Loucy (cell line): ENCODE measurements around the gene SPEF2.
"Not testable (repeated sequence)": the region's sequence is repeated elsewhere in the genome, so short reads cannot be mapped to it uniquely, and the experiment has no call there.

Experiments
- H2AFZ ChIP-seq: fragments of 200-600 bp; sonication (generic); 2 replicates; pipeline ENCODE4 v1.6.0; 2016; ENCODE audit warnings: antibody characterized with exemption, mild to moderate bottlenecking, low read length, moderate library complexity
- H3F3A ChIP-seq: fragments of 200-600 bp; 2 replicates; pipeline ENCODE4 v1.6.0; 2016; ENCODE audit warnings: antibody characterized with exemption, low read depth, mild to moderate bottlenecking
- H3K27me3 ChIP-seq: fragments of 200-600 bp; sonication (generic); 2 replicates; pipeline ENCODE4 v1.6.1; 2014; ENCODE audit warnings: low read length, mild to moderate bottlenecking; ENCODE audit not compliant: insufficient read depth, poor library complexity, severe bottlenecking
- H3K36me3 ChIP-seq: fragments of 200-600 bp; sonication (generic); 2 replicates; pipeline ENCODE4 v1.6.1; 2016; ENCODE audit warnings: low read length; ENCODE audit not compliant: insufficient read depth
- H3K4me1 ChIP-seq: fragments of 200-600 bp; sonication (generic); 2 replicates; pipeline ENCODE4 v1.5.1; 2014; ENCODE audit warnings: low read length, mild to moderate bottlenecking; ENCODE audit not compliant: insufficient read depth, poor library complexity, severe bottlenecking
- H3K4me2 ChIP-seq: fragments of 200-600 bp; sonication (generic); 2 replicates; pipeline ENCODE4 v1.6.0; 2014; ENCODE audit warnings: antibody characterized with exemption, low read length, low read depth, mild to moderate bottlenecking; ENCODE audit not compliant: poor library complexity, severe bottlenecking
- H3K4me3 ChIP-seq: fragments of 200-600 bp; sonication (generic); 2 replicates; pipeline ENCODE4 v1.5.1; 2014; ENCODE audit warnings: low read length, mild to moderate bottlenecking, mixed read lengths; ENCODE audit not compliant: poor library complexity, severe bottlenecking
- H3K79me2 ChIP-seq: fragments of 200-600 bp; sonication (generic); 2 replicates; pipeline ENCODE4 v1.6.1; 2014; ENCODE audit warnings: low read length; ENCODE audit not compliant: insufficient read depth
- H3K9ac ChIP-seq: fragments of 200-600 bp; sonication (generic); 2 replicates; pipeline ENCODE4 v1.6.0; 2014; ENCODE audit warnings: mild to moderate bottlenecking, low read depth, low read length, moderate library complexity; ENCODE audit not compliant: poor library complexity, severe bottlenecking
- H3K9me2 ChIP-seq: fragments of 200-600 bp; sonication (generic); replicated peaks from 2 replicates; pipeline ENCODE4 v1.6.1; 2016; ENCODE audit warnings: low read depth, low read length, mixed read lengths
- H3K9me3 ChIP-seq: fragments of 200-600 bp; sonication (generic); 2 replicates; pipeline ENCODE4 v1.6.1; 2014; ENCODE audit warnings: mild to moderate bottlenecking, antibody characterized with exemption, low read length, low read depth; ENCODE audit not compliant: insufficient read depth
- H4K20me1 ChIP-seq: fragments of 200-600 bp; sonication (generic); 2 replicates; pipeline ENCODE4 v1.6.0; 2014; ENCODE audit warnings: antibody characterized with exemption, low read length, mild to moderate bottlenecking; ENCODE audit not compliant: insufficient read depth, poor library complexity, severe bottlenecking
- EZH2phosphoT487 ChIP-seq: fragments of 200-600 bp; IDR thresholded peaks from 2 replicates; pipeline ENCODE4 v1.6.1; 2018; ENCODE audit warnings: antibody characterized with exemption, mild to moderate bottlenecking, moderate library complexity, borderline replicate concordance
- TF ChIP-seq, protein P1 (sequence below): fragments of 200-600 bp; sonication (generic); conservative IDR thresholded peaks from 2 replicates; pipeline ENCODE4 v1.5.1; 2014; ENCODE audit warnings: mild to moderate bottlenecking, antibody characterized with exemption, low read length

Gene SPEF2

GRCh38 chr5:35835796-35836742 lies 218.4 kb downstream of the SPEF2 start:
- TF ChIP-seq, protein P1, sequence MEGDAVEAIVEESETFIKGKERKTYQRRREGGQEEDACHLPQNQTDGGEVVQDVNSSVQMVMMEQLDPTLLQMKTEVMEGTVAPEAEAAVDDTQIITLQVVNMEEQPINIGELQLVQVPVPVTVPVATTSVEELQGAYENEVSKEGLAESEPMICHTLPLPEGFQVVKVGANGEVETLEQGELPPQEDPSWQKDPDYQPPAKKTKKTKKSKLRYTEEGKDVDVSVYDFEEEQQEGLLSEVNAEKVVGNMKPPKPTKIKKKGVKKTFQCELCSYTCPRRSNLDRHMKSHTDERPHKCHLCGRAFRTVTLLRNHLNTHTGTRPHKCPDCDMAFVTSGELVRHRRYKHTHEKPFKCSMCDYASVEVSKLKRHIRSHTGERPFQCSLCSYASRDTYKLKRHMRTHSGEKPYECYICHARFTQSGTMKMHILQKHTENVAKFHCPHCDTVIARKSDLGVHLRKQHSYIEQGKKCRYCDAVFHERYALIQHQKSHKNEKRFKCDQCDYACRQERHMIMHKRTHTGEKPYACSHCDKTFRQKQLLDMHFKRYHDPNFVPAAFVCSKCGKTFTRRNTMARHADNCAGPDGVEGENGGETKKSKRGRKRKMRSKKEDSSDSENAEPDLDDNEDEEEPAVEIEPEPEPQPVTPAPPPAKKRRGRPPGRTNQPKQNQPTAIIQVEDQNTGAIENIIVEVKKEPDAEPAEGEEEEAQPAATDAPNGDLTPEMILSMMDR: no peak
- TF ChIP-seq EZH2phosphoT487: no peak
- Histone ChIP-seq H3K79me2 (no peaks in the 10 kb centered on the region), H4K20me1 (no peaks in the 10 kb centered on the region), H3K4me3 (no peak overlapping the region), H2AFZ (no peak overlapping the region), H3K27me3 (no peaks in the 10 kb centered on the region), H3K4me2 (no peak overlapping the region), H3K9me2 (no peaks in the 10 kb centered on the region), H3K9ac (no peak overlapping the region), H3K9me3 (no peaks in the 10 kb centered on the region), H3K4me1 (no peaks in the 10 kb centered on the region), H3F3A (no peaks in the 10 kb centered on the region), H3K36me3 (no peaks in the 10 kb centered on the region)

GRCh38 chr5:35838370-35839042 lies 220.8 kb downstream of the SPEF2 start:
- Histone ChIP-seq H3K9ac (no peak overlapping the region), H4K20me1 (no peaks in the 10 kb centered on the region), H3K4me2 (no peak overlapping the region), H3K9me2 (no peaks in the 10 kb centered on the region), H3K4me1 (no peaks in the 10 kb centered on the region), H3K79me2 (no peaks in the 10 kb centered on the region), H3K4me3 (no peak overlapping the region), H3K36me3 (no peaks in the 10 kb centered on the region; the same call in 1 of the 2 replicates), H3K9me3 (peaks cover 11% of the 10 kb centered on the region), H2AFZ (no peak overlapping the region), H3F3A (no peaks in the 10 kb centered on the region), H3K27me3 (peaks cover 4% of the 10 kb centered on the region)
- TF ChIP-seq, protein P1: no peak
- TF ChIP-seq EZH2phosphoT487: no peak

DNA sequence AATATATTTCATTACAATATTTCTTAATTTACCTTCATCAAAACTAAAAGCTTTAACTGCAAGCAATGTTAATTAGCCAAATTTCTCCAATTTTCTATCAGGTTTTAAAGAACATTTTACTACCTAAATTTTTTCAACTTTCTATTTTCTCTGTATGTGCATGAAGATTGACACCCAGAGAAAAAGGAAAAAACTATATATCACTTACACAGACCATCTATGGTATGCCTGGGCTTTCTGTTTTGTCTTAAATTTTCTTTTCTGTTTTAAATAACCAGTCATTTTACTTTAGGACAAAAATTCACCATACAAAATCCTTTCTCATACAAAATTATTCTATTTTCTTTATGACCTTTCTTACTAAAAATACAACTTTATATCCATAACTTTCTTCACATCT lies 225.2 kb downstream of the SPEF2 start:
- Histone ChIP-seq H3K9ac (no peak overlapping the region), H3K4me2 (no peak overlapping the region), H3F3A (no peaks in the 10 kb centered on the region), H2AFZ (no peak overlapping the region), H3K4me3 (no peak overlapping the region), H3K27me3 (peaks cover 4% of the 10 kb centered on the region), H3K36me3 (no peaks in the 10 kb centered on the region; the same call in 1 of the 2 replicates), H3K9me2 (no peaks in the 10 kb centered on the region), H4K20me1 (no peaks in the 10 kb centered on the region), H3K4me1 (no peaks in the 10 kb centered on the region), H3K79me2 (no peaks in the 10 kb centered on the region), H3K9me3 (peaks cover 34% of the 10 kb centered on the region)
- TF ChIP-seq, protein P1: no peak
- no peak for TF ChIP-seq EZH2phosphoT487

DNA sequence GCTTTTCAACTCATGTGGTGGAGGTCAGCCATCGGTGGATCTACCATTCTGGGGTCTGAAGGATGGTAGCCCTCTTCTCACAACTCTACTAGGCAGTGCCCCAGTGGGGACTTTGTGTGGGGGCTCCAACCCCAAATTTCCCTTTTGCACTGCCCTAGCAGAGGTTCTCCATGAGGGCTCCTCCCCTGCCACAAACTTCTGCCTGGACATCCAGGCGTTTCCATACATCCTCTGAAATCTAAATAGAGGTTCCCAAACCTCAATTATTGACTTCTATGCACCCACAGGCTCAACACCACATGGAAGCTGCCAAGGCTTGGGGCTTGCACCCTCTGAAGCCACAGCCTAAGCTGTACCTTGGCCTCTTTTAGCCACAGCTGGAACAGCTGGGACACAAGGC lies 227.8 kb downstream of the SPEF2 start:
- not testable (repeated sequence) for H3K4me1 ChIP-seq, H3K36me3 ChIP-seq, H2AFZ ChIP-seq, H3K27me3 ChIP-seq, H3K79me2 ChIP-seq, H3K9me2 ChIP-seq, H4K20me1 ChIP-seq, H3K4me2 ChIP-seq, H3K4me3 ChIP-seq, H3K9ac ChIP-seq, H3F3A ChIP-seq
- peaks cover 36% of the 10 kb centered on the region for H3K9me3 ChIP-seq
